Neural cell (in vitro differentiated cells): ENCODE results near the gene LTBP1. TPM values are rescaled to one million over a fixed set of nuclear protein-coding genes. Genes with fewer than 3 reads are reported as not detected.

Experiments used
- H2AFZ ChIP-seq: fragments of 200-600, 300-800 bp; sonication (generic), shearing (Covaris generic); 2 replicates; pipeline ENCODE4 v1.6.0; 2014; ENCODE audit warnings: low read depth, mild to moderate bottlenecking, antibody characterized with exemption, low read length, moderate library complexity
- H3F3A ChIP-seq: fragments of 200-600 bp; shearing (Covaris generic); 2 replicates; pipeline ENCODE4 v1.6.1; 2016; ENCODE audit warnings: mild to moderate bottlenecking, moderate library complexity, mixed read lengths, antibody characterized with exemption, low read length; ENCODE audit not compliant: insufficient read depth, poor library complexity, severe bottlenecking
- H3K27ac ChIP-seq: fragments of 200-600, 300-800 bp; sonication (generic), shearing (Covaris generic); 2 replicates; pipeline ENCODE4 v1.5.1; 2014; ENCODE audit warnings: mild to moderate bottlenecking, low read length, moderate library complexity
- H3K27me3 ChIP-seq: fragments of 300-800, 200-600 bp; sonication (generic), shearing (Covaris generic); 2 replicates; pipeline ENCODE4 v1.6.0; 2014; ENCODE audit warnings: mild to moderate bottlenecking, low read depth, low read length, moderate library complexity; ENCODE audit not compliant: insufficient read depth
- H3K36me3 ChIP-seq: fragments of 300-800, 200-600 bp; sonication (generic), shearing (Covaris generic); 2 replicates; pipeline ENCODE4 v1.5.1; 2014; ENCODE audit warnings: mild to moderate bottlenecking, antibody characterized with exemption, low read length, moderate library complexity; ENCODE audit not compliant: insufficient read depth
- H3K4me2 ChIP-seq: fragments of 300-800, 200-600 bp; sonication (generic), shearing (Covaris generic); 2 replicates; pipeline ENCODE4 v1.6.0; 2014; ENCODE audit warnings: mild to moderate bottlenecking, low read length
- H3K4me3 ChIP-seq: fragments of 300-800, 200-600 bp; sonication (generic), shearing (Covaris generic); 2 replicates; pipeline ENCODE4 v1.5.1; 2014; ENCODE audit warnings: mild to moderate bottlenecking, low read length, moderate library complexity
- H3K79me2 ChIP-seq: fragments of 200-600 bp; shearing (Covaris generic); replicated peaks from 2 replicates; pipeline ENCODE4 v1.6.0; 2014; ENCODE audit warnings: mild to moderate bottlenecking, low read length, moderate library complexity; ENCODE audit not compliant: insufficient read depth
- H3K9ac ChIP-seq: fragments of 300-800, 200-600 bp; sonication (generic), shearing (Covaris generic); 2 replicates; pipeline ENCODE4 v1.6.1; 2016; ENCODE audit warnings: mild to moderate bottlenecking, low read length, mixed read lengths
- H3K9me2 ChIP-seq: fragments of 200-600 bp; shearing (Covaris generic); 2 replicates; pipeline ENCODE4 v1.6.1; 2016; ENCODE audit warnings: mild to moderate bottlenecking, low read length, mixed read lengths; ENCODE audit not compliant: insufficient read depth
- H3K9me3 ChIP-seq: fragments of 200-600, 300-800 bp; sonication (generic), shearing (Covaris generic); 2 replicates; pipeline ENCODE4 v1.6.1; 2016; ENCODE audit warnings: mild to moderate bottlenecking, mixed run types, low read length, moderate library complexity, mixed read lengths
- H4K20me1 ChIP-seq: fragments of 200-600 bp; shearing (Covaris generic); 2 replicates; pipeline ENCODE4 v1.6.1; 2016; ENCODE audit warnings: mild to moderate bottlenecking, mixed run types; ENCODE audit not compliant: insufficient read depth
- CTCF ChIP-seq: fragments of 450-650 bp; IDR thresholded peaks from 2 replicates; pipeline ENCODE4 v1.5.1; 2014; ENCODE audit warnings: antibody characterized with exemption, mild to moderate bottlenecking, moderate library complexity; ENCODE audit not compliant: poor library complexity, severe bottlenecking
- EP300 ChIP-seq: fragments of 450-650 bp; conservative IDR thresholded peaks from 2 replicates; pipeline ENCODE4 v1.6.1; 2014; ENCODE audit warnings: antibody characterized with exemption, mild to moderate bottlenecking, moderate library complexity; ENCODE audit not compliant: poor library complexity, severe bottlenecking
- EZH2 ChIP-seq: fragments of 200-600, 300-800 bp; shearing (Covaris generic), sonication (generic); IDR thresholded peaks from 2 replicates; pipeline ENCODE4 v1.6.1; 2014; ENCODE audit warnings: antibody characterized with exemption, low read length, borderline replicate concordance, mild to moderate bottlenecking; ENCODE audit not compliant: insufficient read depth, poor library complexity, severe bottlenecking
- MXI1 ChIP-seq: fragments of 450-650 bp; conservative IDR thresholded peaks from 2 replicates; pipeline ENCODE4 v1.6.1; 2014; ENCODE audit warnings: antibody characterized with exemption, mild to moderate bottlenecking; ENCODE audit not compliant: poor library complexity, severe bottlenecking
- POLR2AphosphoS5 ChIP-seq: IDR thresholded peaks from 2 replicates; pipeline ENCODE4 v1.6.1; 2012
- RAD21 ChIP-seq: fragments of 450-650 bp; conservative IDR thresholded peaks from 2 replicates; pipeline ENCODE4 v1.6.1; 2014; ENCODE audit warnings: antibody characterized with exemption, mild to moderate bottlenecking, moderate library complexity
- REST ChIP-seq: IDR thresholded peaks from 2 replicates; pipeline ENCODE4 v1.6.1; 2012; ENCODE audit warnings: borderline replicate concordance
- SMC3 ChIP-seq: fragments of 450-650 bp; conservative IDR thresholded peaks from 2 replicates; pipeline ENCODE4 v1.6.1; 2014; ENCODE audit warnings: antibody characterized with exemption, mild to moderate bottlenecking, moderate library complexity; ENCODE audit not compliant: poor library complexity
- TAF1 ChIP-seq: IDR thresholded peaks from 2 replicates; pipeline ENCODE4 v1.6.1; 2012; ENCODE audit warnings: low read depth
- polyA plus RNA-seq: library from polyadenylated mRNA; depleted of rRNA; stranded (reverse); fragments of >200 nt; gene quantifications from 2 replicates; pipeline ENCODE4 v1.2.3, GENCODE V29; 2014

The LTBP1 gene
- polyA plus RNA-seq, 1 donor from 2014 or later, result 1.8 TPM

- Histone ChIP-seq H3K27me3 (no peaks in the 10 kb centered on the region), H3K9ac (no peak overlapping the region), H3K27ac (no peak overlapping the region), H3K79me2 (no peaks in the 10 kb centered on the region), H3K4me3 (no peak overlapping the region), H3K4me2 (no peak overlapping the region), H4K20me1 (no peaks in the 10 kb centered on the region), H2AFZ (no peak overlapping the region), H3K9me2 (no peaks in the 10 kb centered on the region), H3K36me3 (no peaks in the 10 kb centered on the region), H3K9me3 (no peaks in the 10 kb centered on the region), H3F3A (no peaks in the 10 kb centered on the region)
- TF ChIP-seq SMC3 (no peak), EP300 (no peak), REST (no peak), POLR2AphosphoS5 (no peak), EZH2 (no peak), RAD21 (no peak), TAF1 (no peak), CTCF (no peak), MXI1 (no peak)
Observed at GRCh38 chr2:33069894-33070651, 123.3 kb downstream of the LTBP1 start.

GRCh38 chr2:33071591-33071990, 124.8 kb downstream of the LTBP1 start:
- Histone ChIP-seq H3K4me2 (no peak overlapping the region), H3K27me3 (no peaks in the 10 kb centered on the region), H3K27ac (no peak overlapping the region), H4K20me1 (no peaks in the 10 kb centered on the region), H3K9me2 (no peaks in the 10 kb centered on the region), H3F3A (no peaks in the 10 kb centered on the region), H3K79me2 (no peaks in the 10 kb centered on the region), H3K36me3 (no peaks in the 10 kb centered on the region), H2AFZ (no peak overlapping the region), H3K9me3 (no peaks in the 10 kb centered on the region), H3K9ac (no peak overlapping the region), H3K4me3 (no peak overlapping the region)
- no peak for TF ChIP-seq REST
- TF ChIP-seq POLR2AphosphoS5, result no peak
- TF ChIP-seq EZH2, result no peak
- no peak for TF ChIP-seq CTCF
- TF ChIP-seq SMC3, result no peak
- no peak for TF ChIP-seq EP300
